Renal cortical epithelial cell (primary cell): ENCODE results near the gene METTL3. TPM values are rescaled to one million over a fixed set of nuclear protein-coding genes. Genes with fewer than 3 reads are reported as not detected.

Experiments
- DNase-seq: peaks from one replicate; pipeline ENCODE4 v3.0.0-alpha.2; 2011; ENCODE audit warnings: low read depth
- total RNA-seq: library from RNA; depleted of rRNA; stranded (reverse); fragments of >200 nt; gene quantifications from 2 replicates; pipeline ENCODE4 v1.2.3, GENCODE V29; 2014

The METTL3 gene
- total RNA-seq, 1 donor from 2014 or later, result 51.3 TPM

DNA sequence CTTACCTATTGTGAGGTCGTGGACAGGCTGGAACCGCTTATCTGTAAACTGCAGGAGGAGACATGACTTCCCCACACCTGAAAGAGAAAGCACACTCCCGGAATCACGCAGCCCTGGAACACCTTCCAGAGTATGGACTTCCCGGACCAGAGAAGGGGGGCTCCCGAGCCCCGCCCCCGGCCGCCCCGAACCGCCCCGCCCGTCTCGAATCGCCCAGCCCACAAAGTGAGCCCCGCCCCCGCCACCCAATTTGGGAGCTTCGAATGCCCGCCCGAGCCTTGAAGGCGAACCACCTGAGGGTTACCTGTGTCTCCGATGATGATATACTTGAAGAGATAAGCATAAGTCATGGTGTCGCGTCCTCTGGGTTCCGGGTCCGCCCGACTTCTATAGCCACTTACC lies 34.6 kb downstream of the METTL3 start:
- DNase-seq, result peak; percentile 59

DNA sequence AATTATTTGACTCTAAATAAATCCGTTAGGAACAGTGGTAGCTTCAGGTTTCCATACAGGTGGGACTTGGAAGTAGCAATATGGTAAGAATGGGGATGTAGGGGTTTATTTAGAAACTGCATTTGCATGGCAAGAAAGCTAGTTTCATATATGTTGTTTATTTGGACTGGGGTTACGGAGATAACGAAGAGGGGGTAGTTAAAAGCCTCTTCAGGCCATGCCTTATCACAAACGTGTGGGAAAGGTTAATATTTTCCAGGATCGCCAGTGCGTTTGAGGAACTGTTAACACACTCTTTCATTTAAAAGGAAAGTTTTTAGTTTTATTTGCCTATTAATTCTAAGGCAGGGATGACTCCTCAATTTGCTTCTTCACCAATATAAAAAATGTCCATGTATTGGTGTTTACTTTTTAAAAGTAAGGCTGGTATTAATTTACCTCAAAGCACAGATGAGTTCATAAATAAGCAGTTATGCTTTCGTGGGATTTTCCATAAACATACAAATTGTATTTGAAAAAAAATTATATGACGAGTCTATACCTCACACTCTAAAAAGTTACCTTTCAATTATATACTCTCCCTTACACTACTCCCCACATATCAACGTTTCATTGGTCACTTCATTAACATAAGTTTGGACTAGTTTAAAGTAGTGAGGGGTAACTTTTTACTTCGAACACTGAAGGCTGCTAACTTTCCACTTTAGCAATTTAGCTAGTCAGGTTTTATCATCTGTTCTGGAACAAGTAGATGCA lies 35.2 kb downstream of the METTL3 start:
- no peak for DNase-seq

DNA sequence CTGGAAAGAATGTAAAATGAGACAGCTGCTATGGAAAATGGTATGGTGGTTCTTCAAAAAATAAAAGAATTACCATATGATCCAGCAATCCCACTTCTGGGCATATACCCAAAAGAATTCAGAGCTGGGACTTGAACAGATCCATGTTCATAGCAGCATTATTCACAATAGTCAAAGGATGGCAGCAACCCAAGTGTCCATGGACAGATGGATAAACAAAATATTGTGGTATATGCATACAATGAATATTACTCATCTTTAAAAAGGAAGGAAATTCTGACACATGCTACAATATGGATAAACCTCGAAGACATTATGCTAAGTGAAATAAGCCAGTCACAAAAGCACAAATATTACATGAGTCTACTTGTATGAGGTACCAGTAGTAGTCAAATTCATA lies 43.5 kb downstream of the METTL3 start:
- DNase-seq, result no peak

DNA sequence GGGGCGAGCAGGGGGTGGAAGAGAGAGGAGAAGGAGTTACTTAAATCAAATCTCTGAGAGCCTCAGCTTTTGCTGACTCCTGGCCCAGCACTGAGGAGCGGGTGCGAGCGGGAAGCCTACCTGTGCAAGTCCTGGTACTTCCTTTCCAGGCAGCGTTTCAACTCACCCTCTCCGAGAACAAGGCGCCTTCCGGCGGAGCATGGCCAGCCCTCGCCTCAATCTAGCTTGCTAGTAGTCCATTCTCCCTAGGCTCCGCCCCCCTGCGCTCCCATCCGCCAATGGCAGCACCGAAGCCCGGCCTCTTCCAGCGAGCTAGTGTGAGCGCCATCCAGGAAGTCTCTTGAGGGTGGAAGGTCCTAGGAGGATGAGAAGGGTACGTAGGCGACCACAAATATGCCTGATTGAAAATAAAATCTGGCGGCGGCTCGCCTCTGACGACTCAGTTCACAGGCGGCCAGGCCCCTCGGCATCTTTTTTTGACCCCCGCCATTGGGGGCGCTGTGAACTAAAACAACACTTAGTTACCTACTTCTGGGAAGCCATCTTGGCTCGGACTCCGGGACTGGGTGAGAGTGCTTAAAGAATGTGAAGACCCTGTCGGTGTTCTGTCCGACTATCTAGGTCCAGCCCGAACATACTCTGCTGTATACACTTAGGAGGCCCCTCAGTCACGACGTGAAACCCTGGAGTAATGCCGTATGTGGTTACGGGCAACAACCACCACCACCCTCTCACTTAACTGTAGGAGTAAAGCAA lies 55.0 kb downstream of the METTL3 start, which contains the start of gene CHD8:
CHD8 (minus strand) TSS at position 212 of the 756 bp plus-strand sequence. CDS start 24,480 bp downstream, outside the sequence.
- DNase-seq, result peak; percentile 99

DNA sequence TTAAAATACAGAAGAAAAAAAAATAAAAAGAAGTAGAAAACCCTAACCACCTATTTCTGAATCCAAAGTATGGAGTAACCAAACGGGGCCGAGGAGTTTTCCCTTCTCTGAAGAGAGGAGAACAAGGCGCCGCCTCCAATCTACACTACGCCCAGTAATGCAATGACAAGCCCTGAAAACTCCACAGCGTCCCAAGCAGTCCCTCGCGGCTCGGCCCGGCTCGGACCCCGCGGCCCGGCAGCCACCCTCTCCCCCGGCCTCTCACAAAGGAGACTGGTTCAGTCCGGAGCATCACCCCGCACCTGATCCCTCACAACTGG lies 55.6 kb downstream of the METTL3 start:
- DNase-seq, result no peak

DNA sequence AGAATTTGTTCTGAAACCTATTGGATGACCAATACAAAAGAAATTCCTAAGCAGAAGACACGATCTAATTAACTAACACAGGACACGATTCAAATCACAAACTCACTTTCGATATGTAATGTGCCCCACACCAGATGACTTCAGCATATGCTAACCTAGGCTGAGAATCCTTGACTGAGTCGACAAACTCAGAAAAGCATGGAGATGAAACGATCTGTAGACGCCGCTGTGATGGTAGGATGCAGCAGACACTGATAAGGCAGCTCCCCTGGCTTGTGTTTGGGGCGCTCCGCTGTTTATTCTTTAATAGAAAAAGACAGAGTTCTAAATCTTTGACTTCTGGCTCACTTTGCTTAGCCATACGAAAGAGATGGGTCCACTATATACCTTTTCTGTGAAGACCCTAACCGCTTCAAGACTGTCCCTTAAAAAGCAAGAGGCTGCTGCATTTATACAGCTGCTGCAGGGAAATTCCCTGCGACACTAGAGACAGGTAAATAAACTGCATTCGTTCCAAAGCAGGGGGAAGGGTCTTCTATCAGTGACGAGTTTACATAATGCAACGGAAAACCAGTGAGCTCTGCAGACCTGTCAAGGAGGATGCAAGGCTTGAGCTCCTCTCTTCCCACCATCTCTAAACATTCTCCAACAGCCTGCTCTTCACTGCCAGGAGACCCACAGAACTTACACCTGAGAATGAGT lies 56.1 kb downstream of the METTL3 start:
- DNase-seq, result peak; percentile 32

DNA sequence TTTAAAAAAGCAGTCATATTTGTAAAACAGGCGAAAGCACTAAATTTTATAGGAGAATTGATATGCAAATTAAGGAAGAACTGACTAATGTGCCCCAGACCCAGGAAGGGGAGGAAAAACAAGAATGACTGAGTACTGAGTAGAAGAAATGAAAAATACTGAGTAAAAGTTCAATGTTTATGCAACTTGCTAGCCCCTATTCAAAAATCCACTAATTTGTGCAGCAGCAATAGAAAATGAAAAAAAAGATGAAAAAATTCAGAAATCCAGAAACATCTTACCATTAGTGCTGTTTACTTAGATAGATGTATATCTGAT lies 61.3 kb downstream of the METTL3 start:
- DNase-seq, result no peak

Other genes starting within 250 kb of the METTL3 start
- 524 and 834 TPM in 2 replicates for gene HNRNPC, start 241.9 kb downstream of the METTL3 start, total RNA-seq
- 0.05 TPM in 1 of 2 replicates, not detected in the other for gene RPGRIP1, start 231.3 kb downstream of the METTL3 start, total RNA-seq
- gene SUPT16H, start 127.3 kb downstream of the METTL3 start, total RNA-seq, result 60.1 and 102 TPM in 2 replicates
- gene CHD8, start 55.2 kb downstream of the METTL3 start, total RNA-seq, result 42.4 and 92.8 TPM in 2 replicates
- 25.2 and 32.1 TPM in 2 replicates for gene RAB2B, start 34.4 kb downstream of the METTL3 start, total RNA-seq
- gene TOX4, start 34.1 kb downstream of the METTL3 start, total RNA-seq, result 25.4 and 59.0 TPM in 2 replicates
- 1.7 and 15.9 TPM in 2 replicates for gene SALL2, start 15.0 kb upstream of the METTL3 start, total RNA-seq
- gene OR10G3, start 68.7 kb upstream of the METTL3 start, total RNA-seq, result not detected in 2 replicates
- not detected in 2 replicates for gene OR10G2, start 123.6 kb upstream of the METTL3 start, total RNA-seq
- not detected in 2 replicates for gene OR4E2, start 142.5 kb upstream of the METTL3 start, total RNA-seq
- not detected in 2 replicates for gene OR4E1, start 162.5 kb upstream of the METTL3 start, total RNA-seq